Stimulated activated CD4-positive, alpha-beta T cell treated with anti-CD3 and anti-CD28 coated beads, Interleukin-1b, Interleukin-23, amount 100 ng/mL, for 1 hour (primary cell): ENCODE data around the gene PELI3.

Source experiments
- DNase-seq, 2 donors: peaks; one replicate each; pipeline ENCODE4 v3.0.0-alpha.2; 2020; ENCODE audit warnings: low read depth in 2 of 2

PELI3 gene

GRCh38 chr11:66475349-66476172 lies 8.9 kb downstream of the PELI3 start:
- DNase-seq, result no peak

GRCh38 chr11:66476173-66476840 lies 9.6 kb downstream of the PELI3 start:
- DNase-seq, result no peak

GRCh38 chr11:66476841-66477251 lies 10.1 kb downstream of the PELI3 start:
- no peak for DNase-seq

GRCh38 chr11:66477263-66478201 lies 10.8 kb downstream of the PELI3 start:
- DNase-seq, result no peak

- DNase-seq, result no peak
These were observed 12.2 kb downstream of the PELI3 start for GRCh38 chr11:66478729-66479393.

GRCh38 chr11:66479394-66480116 lies 12.8 kb downstream of the PELI3 start:
- no peak for DNase-seq

GRCh38 chr11:66480117-66480938 lies 13.6 kb downstream of the PELI3 start, which contains the start of gene DPP3:
DPP3 (plus strand) TSS chr11:66480434; CDS start chr11:66482201, 1,767 bp downstream.
- DNase-seq, result peak; percentile 84 to 89

GRCh38 chr11:66484806-66485380 lies 18.2 kb downstream of the PELI3 start:
- no peak for DNase-seq

GRCh38 chr11:66488957-66489356 lies 22.3 kb downstream of the PELI3 start:
- DNase-seq, result no peak

GRCh38 chr11:66489636-66490035 lies 22.9 kb downstream of the PELI3 start:
- no peak for DNase-seq

- DNase-seq, result no peak
These were observed 24.7 kb downstream of the PELI3 start for GRCh38 chr11:66491315-66491935.

GRCh38 chr11:66492161-66492865 lies 25.6 kb downstream of the PELI3 start:
- DNase-seq, result no peak

GRCh38 chr11:66493130-66493529 lies 26.4 kb downstream of the PELI3 start:
- no peak for DNase-seq

GRCh38 chr11:66494458-66494857 lies 27.8 kb downstream of the PELI3 start:
- DNase-seq, result no peak

- DNase-seq, result no peak
These were observed 28.2 kb downstream of the PELI3 start for GRCh38 chr11:66494935-66495334.

- no peak for DNase-seq
These were observed 28.7 kb downstream of the PELI3 start for GRCh38 chr11:66495401-66495854.

GRCh38 chr11:66497206-66497605 lies 30.5 kb downstream of the PELI3 start:
- no peak for DNase-seq

- DNase-seq, result no peak
These were observed 31.8 kb downstream of the PELI3 start for GRCh38 chr11:66498506-66498905.
